Gastrocnemius medialis (tissue), 4 donors: Measurements from ENCODE around the gene SRM. TPM values are rescaled to one million over a fixed set of nuclear protein-coding genes. Genes with fewer than 3 reads are reported as not detected.
A peak's percentile ranks its signal among the peaks of the same experiment; 100 is the strongest.
"Not testable (repeated sequence)": the region's sequence is repeated elsewhere in the genome, so short reads cannot be mapped to it uniquely, and the experiment has no call there.

Experiments used
- ATAC-seq, 2 donors: fragments of 150-250 bp; one replicate each; pipeline ENCODE4 v1.9.1; 2016
- DNase-seq, 2 donors: peaks; one replicate each; pipeline ENCODE4 v3.0.0-alpha.2; 2019
- H3K27ac ChIP-seq, 4 donors: fragments of 200-600 bp; sonication (generic); 1 replicate in 1 of 4; 2 replicates in 3 of 4; pipeline ENCODE4 v1.5.1; 2016 to 2018; ENCODE audit warnings: mild to moderate bottlenecking in 2 of 4, moderate library complexity in 1 of 4
- H3K27me3 ChIP-seq, 3 donors: fragments of 200-600 bp; sonication (generic) in 2 of 3; 1 replicate in 1 of 3; 2 replicates in 2 of 3; pipeline versions ENCODE4 v1.5.1 to v1.6.0; 2016 to 2019; ENCODE audit warnings: mild to moderate bottlenecking in 1 of 3, moderate library complexity in 1 of 3
- H3K36me3 ChIP-seq, 2 donors: fragments of 200-600 bp; sonication (generic) in 1 of 2; one replicate each; pipeline ENCODE4 v1.5.1; 2017 to 2018
- H3K4me1 ChIP-seq, 2 donors: fragments of 200-600 bp; sonication (generic) in 1 of 2; one replicate each; pipeline ENCODE4 v1.5.1; 2016 to 2017; ENCODE audit warnings: mild to moderate bottlenecking in 2 of 2
- H3K4me3 ChIP-seq, 4 donors: fragments of 200-600 bp; sonication (generic) in 3 of 4; 1 replicate in 1 of 4; 2 replicates in 3 of 4; pipeline ENCODE4 v1.5.1; 2016 to 2019; ENCODE audit warnings: mild to moderate bottlenecking in 2 of 4
- H3K9me3 ChIP-seq, 3 donors: fragments of 200-600 bp; sonication (generic) in 2 of 3; 1 replicate in 1 of 3; 2 replicates in 2 of 3; pipeline ENCODE4 v1.5.1; 2016 to 2019
- CTCF ChIP-seq, 5 experiments: fragments of 450-650 bp in 3 of 5; fragments of 200-600 bp in 2 of 5; sonication (generic) in 2 of 5; IDR thresholded peaks in 4 of 5; conservative IDR thresholded peaks in 1 of 5; 1 replicate in 4 of 5; 2 replicates in 1 of 5; pipeline ENCODE4 v1.5.1; 2016 to 2019; ENCODE audit warnings: antibody characterized with exemption in 5 of 5, mild to moderate bottlenecking in 3 of 5, moderate library complexity in 3 of 5
- POLR2A ChIP-seq, 2 donors: fragments of 450-650 bp; IDR thresholded peaks; one replicate each; pipeline ENCODE4 v1.6.1; 2017; ENCODE audit warnings: antibody characterized with exemption in 2 of 2, mild to moderate bottlenecking in 2 of 2, moderate library complexity in 2 of 2
- in situ Hi-C, 4 donors: fragments of 200-750 bp; cut with MboI; loops; one replicate each; pipeline versions ENCODE4 v1.15.0 to v1.8.0; 2017; ENCODE audit warnings: low sequenced_read_pairs in 4 of 4
- intact Hi-C: fragments of 100-400 bp; cut with DNase I; formaldehyde crosslinking; loops from one replicate; pipeline ENCODE4 v1.15.1; 2023; ENCODE audit warnings: low total_unique reads
- total RNA-seq, 4 donors: library from RNA; depleted of rRNA; stranded (reverse); fragments of >200 nt; gene quantifications; one replicate each; pipeline versions ENCODE4 v1.1.0 to v1.2.3, GENCODE V29; 2016

The SRM gene
- total RNA-seq, 4 donors from 2014 or later, result 32.1 to 80.3 (median 48.3) TPM

- no peaks in the 10 kb centered on the region for H3K9me3 ChIP-seq
- no peaks in the 10 kb centered on the region for H3K27me3 ChIP-seq
- DNase-seq, result no peak
- H3K4me1 ChIP-seq, result peaks cover 15% of the 10 kb centered on the region in 2 donors
- in situ Hi-C loops (no loop called here), intact Hi-C loops (no loop called here)
- H3K4me3 ChIP-seq, result no peak overlapping the region
- no peak for ATAC-seq
- no peak overlapping the region for H3K27ac ChIP-seq
- H3K36me3 ChIP-seq, result peaks cover 0 to 25% of the 10 kb centered on the region in 2 donors
- TF ChIP-seq CTCF (IDR thresholded peaks at IDR 0.05 in 4 of 5, conservative IDR thresholded peaks at IDR 0.05 in 1 of 5) (no peak), POLR2A (IDR thresholded peaks at IDR 0.05) (no peak)
Measured at GRCh38 chr1:11101347-11101746, 41.5 kb upstream of the SRM start.

- in situ Hi-C loops, ATAC-seq, H3K27me3 ChIP-seq, H3K9me3 ChIP-seq, intact Hi-C loops, H3K4me3 ChIP-seq, H3K27ac ChIP-seq, DNase-seq: not testable (repeated sequence)
- H3K36me3 ChIP-seq, result peaks cover 0 to 25% of the 10 kb centered on the region in 2 donors
- H3K4me1 ChIP-seq, result peaks cover 15% of the 10 kb centered on the region in 2 donors
Measured at GRCh38 chr1:11100806-11101205, 41.0 kb upstream of the SRM start.

- Histone ChIP-seq H3K4me3 (peak overlapping the region; percentile 84 to 99 (median 98)), H3K4me1 (peaks cover 15% of the 10 kb centered on the region in 2 donors), H3K36me3 (peaks cover 0 to 28% of the 10 kb centered on the region in 2 donors), H3K27ac (peak overlapping the region; percentile 84 to 86 (median 85)), H3K9me3 (no peaks in the 10 kb centered on the region), H3K27me3 (no peaks in the 10 kb centered on the region)
- ATAC-seq (peak in 1 of 2 donors; percentile 21), DNase-seq (no peak)
- TF ChIP-seq POLR2A (IDR thresholded peaks at IDR 0.05) (no peak), CTCF (IDR thresholded peaks at IDR 0.05 in 4 of 5, conservative IDR thresholded peaks at IDR 0.05 in 1 of 5) (no peak)
- intact Hi-C loops (no loop called here), in situ Hi-C loops (no loop called here)
Measured at GRCh38 chr1:11100149-11100493, 40.3 kb upstream of the SRM start.

- peaks cover 15% of the 10 kb centered on the region in 2 donors for H3K4me1 ChIP-seq
- TF ChIP-seq CTCF (IDR thresholded peaks at IDR 0.05 in 4 of 5, conservative IDR thresholded peaks at IDR 0.05 in 1 of 5) (no peak), POLR2A (IDR thresholded peaks at IDR 0.05) (peak in 1 of 2 donors; percentile 28)
- intact Hi-C loops (loop anchor here (1.0 to 2.0 kb wide), 2 partner anchors 39 to 61 kb away; partner anchors contain the start of gene SRM), in situ Hi-C loops (no loop called here)
- ATAC-seq (peak; percentile 97 to 98), DNase-seq (peak; percentile 80 to 86)
- H3K36me3 ChIP-seq, result peaks cover 0 to 34% of the 10 kb centered on the region in 2 donors
- no peaks in the 10 kb centered on the region for H3K27me3 ChIP-seq
- peak within 1 kb of the TSS; percentile 84 to 86 (median 85) for H3K27ac ChIP-seq
- no peaks in the 10 kb centered on the region for H3K9me3 ChIP-seq
- peak within 1 kb of the TSS; percentile 84 to 99 (median 98) for H3K4me3 ChIP-seq
Measured at GRCh38 chr1:11099310-11100148, 39.7 kb upstream of the SRM start, which contains the start of gene EXOSC10. Gene EXOSC10 (minus strand): TSS chr1:11099869. CDS start chr1:11099831, 38 bp downstream.

- Histone ChIP-seq H3K4me3 (peak overlapping the region; percentile 84 to 99 (median 98)), H3K27me3 (no peaks in the 10 kb centered on the region), H3K36me3 (peaks cover 0 to 40% of the 10 kb centered on the region in 2 donors), H3K4me1 (peaks cover 15% of the 10 kb centered on the region in 2 donors), H3K27ac (peak overlapping the region; percentile 84 to 86 (median 85)), H3K9me3 (no peaks in the 10 kb centered on the region)
- DNase-seq (no peak), ATAC-seq (no peak)
- intact Hi-C loops (loop anchor here (1.0 to 2.0 kb wide), 2 partner anchors 39 to 60 kb away; partner anchors contain the start of gene SRM), in situ Hi-C loops (no loop called here)
- no peak for TF ChIP-seq CTCF (IDR thresholded peaks at IDR 0.05 in 4 of 5, conservative IDR thresholded peaks at IDR 0.05 in 1 of 5)
- TF ChIP-seq POLR2A (IDR thresholded peaks at IDR 0.05), result no peak
Measured at GRCh38 chr1:11098931-11099309, 39.1 kb upstream of the SRM start.

GRCh38 chr1:11083784-11084183 is 24.0 kb upstream of the SRM start:
- H3K27me3 ChIP-seq, H3K27ac ChIP-seq, H3K4me1 ChIP-seq, intact Hi-C loops, H3K9me3 ChIP-seq, H3K4me3 ChIP-seq, ATAC-seq, in situ Hi-C loops, DNase-seq: not testable (repeated sequence)
- H3K36me3 ChIP-seq, result peaks cover 0 to 60% of the 10 kb centered on the region in 2 donors
